Measurements from ENCODE around the gene SAMD13. TPM values are rescaled to one million over a fixed set of nuclear protein-coding genes. Genes with fewer than 3 reads are reported as not detected.

Gene SAMD13
- total and polyA plus RNA-seq, 2 donors (not counting 3 experiments of a cell fraction or from before 2014, with no cell fraction given): 1.2 to 4.8 TPM

DNA sequence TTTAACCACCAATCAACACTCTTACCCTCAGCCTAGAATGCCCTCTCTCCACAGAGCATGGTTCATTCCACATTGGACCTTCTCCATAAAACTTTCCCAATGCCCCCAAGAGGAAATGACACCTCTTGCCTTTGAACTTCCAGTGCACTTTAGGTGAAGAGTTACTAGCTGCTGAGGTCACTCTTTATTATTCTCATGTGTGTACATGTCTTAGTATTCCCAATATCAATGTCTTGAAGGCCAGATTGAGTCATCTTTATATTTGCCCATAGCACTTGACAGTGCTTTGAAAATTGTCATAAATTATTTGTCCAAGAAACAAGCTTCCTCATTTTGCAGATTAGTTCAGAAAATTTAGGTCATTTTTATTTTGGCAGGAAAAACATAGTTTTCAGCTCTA is 88.7 kb downstream of the SAMD13 start:
- no peaks in the 10 kb centered on the region for H4K20me1 ChIP-seq (replicated peaks; ENCODE audit: control insufficient read depth, extremely low read depth, insufficient read depth, low read length)
- H3K4me1 ChIP-seq (ENCODE audit: control insufficient read depth, extremely low read depth, insufficient read depth, low read length): peaks cover 4% of the 10 kb centered on the region
- TF ChIP-seq POLR2A (IDR thresholded peaks at IDR 0.05; ENCODE audit: low read depth, low read length) (no peak), MYC (IDR thresholded peaks at IDR 0.05; ENCODE audit: low read depth, low read length) (no peak), JUN (IDR thresholded peaks at IDR 0.05; ENCODE audit: borderline replicate concordance, insufficient read depth, insufficient read length, low read depth) (no peak), POLR2AphosphoS5 (IDR thresholded peaks at IDR 0.05; ENCODE audit: insufficient read depth, low read depth, low read length) (no peak), EZH2 (IDR thresholded peaks at IDR 0.05; ENCODE audit: borderline replicate concordance, low read depth, low read length, severe bottlenecking) (no peak), FOS (IDR thresholded peaks at IDR 0.05; ENCODE audit: borderline replicate concordance, insufficient read depth, low read length) (no peak), GATA2 (IDR thresholded peaks at IDR 0.05; ENCODE audit: insufficient read depth, insufficient read length, low read depth, low read length) (no peak)
- TF ChIP-seq, protein P1, sequence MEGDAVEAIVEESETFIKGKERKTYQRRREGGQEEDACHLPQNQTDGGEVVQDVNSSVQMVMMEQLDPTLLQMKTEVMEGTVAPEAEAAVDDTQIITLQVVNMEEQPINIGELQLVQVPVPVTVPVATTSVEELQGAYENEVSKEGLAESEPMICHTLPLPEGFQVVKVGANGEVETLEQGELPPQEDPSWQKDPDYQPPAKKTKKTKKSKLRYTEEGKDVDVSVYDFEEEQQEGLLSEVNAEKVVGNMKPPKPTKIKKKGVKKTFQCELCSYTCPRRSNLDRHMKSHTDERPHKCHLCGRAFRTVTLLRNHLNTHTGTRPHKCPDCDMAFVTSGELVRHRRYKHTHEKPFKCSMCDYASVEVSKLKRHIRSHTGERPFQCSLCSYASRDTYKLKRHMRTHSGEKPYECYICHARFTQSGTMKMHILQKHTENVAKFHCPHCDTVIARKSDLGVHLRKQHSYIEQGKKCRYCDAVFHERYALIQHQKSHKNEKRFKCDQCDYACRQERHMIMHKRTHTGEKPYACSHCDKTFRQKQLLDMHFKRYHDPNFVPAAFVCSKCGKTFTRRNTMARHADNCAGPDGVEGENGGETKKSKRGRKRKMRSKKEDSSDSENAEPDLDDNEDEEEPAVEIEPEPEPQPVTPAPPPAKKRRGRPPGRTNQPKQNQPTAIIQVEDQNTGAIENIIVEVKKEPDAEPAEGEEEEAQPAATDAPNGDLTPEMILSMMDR (IDR thresholded peaks at IDR 0.05; ENCODE audit: extremely low read depth in 1 of 2, insufficient read depth in 1 of 2, low read depth in 1 of 2, low read length in 2 of 2): no peak
- TF ChIP-seq, protein P2, sequence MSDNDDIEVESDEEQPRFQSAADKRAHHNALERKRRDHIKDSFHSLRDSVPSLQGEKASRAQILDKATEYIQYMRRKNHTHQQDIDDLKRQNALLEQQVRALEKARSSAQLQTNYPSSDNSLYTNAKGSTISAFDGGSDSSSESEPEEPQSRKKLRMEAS (IDR thresholded peaks at IDR 0.05; ENCODE audit: insufficient read depth, insufficient read length): no peak
- no peak for FAIRE-seq
- ChIA-PET POLR2A (interaction anchor here (0.7 kb wide), 1 partner anchor 25 kb away, joined by 3 read pairs; no protein-coding TSS in a partner anchor), CTCF (interaction anchor here (0.8 kb wide), 1 partner anchor 25 kb away, joined by 3 read pairs; no protein-coding TSS in a partner anchor)
- dilution Hi-C loops (cut with MboI; ENCODE audit: extremely low pct_ligation_motif_present, low sequenced_read_pairs): no loop called here
- H3K9me3 ChIP-seq (replicated peaks; ENCODE audit: control insufficient read depth, insufficient read depth, low read length): no peaks in the 10 kb centered on the region
- no peaks in the 10 kb centered on the region for H3K79me2 ChIP-seq (ENCODE audit: control insufficient read depth, insufficient read depth, low read length)
- H3K4me3 ChIP-seq (replicated peaks in 1 of 3; ENCODE audit: insufficient read depth in 1 of 3, low read depth in 1 of 3, low read length in 3 of 3): no peak overlapping the region
- H2AFZ ChIP-seq (ENCODE audit: low read depth, low read length): peak overlapping the region; percentile 12
- no TSS peak for BruUV-seq (replicated peaks)
- H3K4me2 ChIP-seq (ENCODE audit: insufficient read depth, low read length): no peak overlapping the region
- no peak overlapping the region for H3K27ac ChIP-seq (ENCODE audit: insufficient read depth, low read depth, low read length)
- no peaks in the 10 kb centered on the region for H3K27me3 ChIP-seq (ENCODE audit: control insufficient read depth in 2 of 2, insufficient read depth in 2 of 2, low read length in 2 of 2)
- intact Hi-C loops (cut with micrococcal nuclease): no loop called here
- no peaks in the 10 kb centered on the region for H3K36me3 ChIP-seq (ENCODE audit: control insufficient read depth in 2 of 2, extremely low read depth in 1 of 2, insufficient read depth in 2 of 2, low read length in 2 of 2)
- H3K9ac ChIP-seq (replicated peaks; ENCODE audit: extremely low read depth, insufficient read depth, low read length): no peak overlapping the region
- DNase-seq (ENCODE audit: low read depth, low spot score): no peak
- no peaks in the 10 kb centered on the region for H3K9me1 ChIP-seq (replicated peaks; ENCODE audit: control insufficient read depth, extremely low read depth, insufficient read depth, low read length)

All from endothelial cell of umbilical vein (primary cell).